Activated naive CD4-positive, alpha-beta T cell treated with Interleukin-2 at 50 U/mL for 16 hours (primary cell): ENCODE results near the gene ANKRD30A.
"Not testable (repeated sequence)": the region's sequence is repeated elsewhere in the genome, so short reads cannot be mapped to it uniquely, and the experiment has no call there.

Experiments used
- DNase-seq: peaks from one replicate; pipeline ENCODE4 v3.0.0-alpha.2; 2020

Gene ANKRD30A

GRCh38 chr10:37125191-37125732, at the start of gene ANKRD30A:
ANKRD30A (plus strand) TSS chr10:37125598; CDS start chr10:37125788, 190 bp downstream.
- DNase-seq: no peak

DNA sequence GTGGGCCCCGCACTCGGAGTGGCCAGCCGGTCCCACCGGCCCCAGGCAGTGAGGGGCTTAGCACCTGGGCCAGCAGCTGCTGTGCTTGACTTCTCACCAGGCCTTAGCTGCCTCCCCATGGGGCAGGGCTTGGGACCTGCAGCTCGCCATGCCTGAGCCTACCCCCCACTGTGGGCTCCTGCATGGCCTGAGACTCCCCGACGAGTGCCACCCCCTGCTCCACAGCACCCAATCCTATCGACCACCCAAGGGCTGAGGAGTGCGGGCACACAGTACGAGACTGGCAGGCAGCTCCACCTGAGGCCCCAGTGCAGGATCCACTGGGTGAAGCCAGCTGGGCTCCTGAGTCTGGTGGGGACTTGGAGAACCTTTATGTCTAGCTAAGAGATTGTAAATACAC, 49.3 kb upstream of the ANKRD30A start:
- DNase-seq: not testable (repeated sequence)

GRCh38 chr10:37095792-37096573, 29.4 kb upstream of the ANKRD30A start:
- DNase-seq: no peak

- DNase-seq: no peak
These were observed 24.1 kb upstream of the ANKRD30A start for GRCh38 chr10:37101261-37101660.

GRCh38 chr10:37109000-37109399, 16.4 kb upstream of the ANKRD30A start:
- no peak for DNase-seq

DNA sequence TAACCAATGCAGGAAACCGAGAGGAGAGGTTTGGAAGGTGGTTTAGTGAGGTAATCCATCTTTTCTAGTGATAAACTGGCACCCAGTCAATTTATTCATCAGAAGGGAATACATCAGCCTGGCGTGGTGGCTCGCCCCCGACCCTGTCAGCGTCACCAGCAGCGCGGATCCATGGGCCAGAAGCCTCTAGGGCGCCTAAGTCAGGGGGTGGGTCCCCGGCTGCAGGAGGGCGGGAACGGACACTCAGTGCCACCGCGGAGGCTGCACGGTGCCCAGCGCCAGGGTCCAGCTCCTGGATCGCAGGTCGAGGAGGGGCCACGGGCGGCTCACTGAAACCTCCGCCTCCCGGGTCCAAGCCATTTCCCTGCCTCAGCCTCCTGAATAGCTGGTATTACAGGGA, 866 bp upstream of the ANKRD30A start:
- DNase-seq: no peak

GRCh38 chr10:37125921-37126320, 523 bp downstream of the ANKRD30A start:
- no peak for DNase-seq

- no peak for DNase-seq
These were observed 21.0 kb downstream of the ANKRD30A start for GRCh38 chr10:37146443-37146842.

DNA sequence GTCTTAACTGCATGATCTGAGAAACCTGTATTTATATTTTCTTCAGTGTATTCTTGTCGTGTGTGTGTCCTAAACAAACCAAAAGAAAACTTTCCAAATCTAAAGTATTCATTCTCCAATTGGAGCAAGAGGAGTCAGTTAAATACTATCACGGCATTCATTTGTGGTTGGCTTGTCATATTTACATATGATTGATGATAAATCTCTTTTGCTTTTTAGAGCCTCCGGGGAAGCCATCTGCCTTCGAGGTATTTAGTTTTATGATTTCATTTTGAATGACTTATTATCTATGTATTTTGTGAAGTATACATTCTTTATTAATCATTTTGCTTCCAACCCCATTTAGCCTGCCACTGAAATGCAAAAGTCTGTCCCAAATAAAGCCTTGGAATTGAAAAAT, 37.0 kb downstream of the ANKRD30A start:
- not testable (repeated sequence) for DNase-seq

GRCh38 chr10:37171945-37172344, 46.5 kb downstream of the ANKRD30A start:
- DNase-seq: not testable (repeated sequence)

GRCh38 chr10:37178296-37178695, 52.9 kb downstream of the ANKRD30A start:
- DNase-seq: not testable (repeated sequence)

GRCh38 chr10:37182719-37183118, 57.3 kb downstream of the ANKRD30A start:
- not testable (repeated sequence) for DNase-seq

- DNase-seq: no peak
These were observed 80.7 kb downstream of the ANKRD30A start for GRCh38 chr10:37206132-37206531.

DNA sequence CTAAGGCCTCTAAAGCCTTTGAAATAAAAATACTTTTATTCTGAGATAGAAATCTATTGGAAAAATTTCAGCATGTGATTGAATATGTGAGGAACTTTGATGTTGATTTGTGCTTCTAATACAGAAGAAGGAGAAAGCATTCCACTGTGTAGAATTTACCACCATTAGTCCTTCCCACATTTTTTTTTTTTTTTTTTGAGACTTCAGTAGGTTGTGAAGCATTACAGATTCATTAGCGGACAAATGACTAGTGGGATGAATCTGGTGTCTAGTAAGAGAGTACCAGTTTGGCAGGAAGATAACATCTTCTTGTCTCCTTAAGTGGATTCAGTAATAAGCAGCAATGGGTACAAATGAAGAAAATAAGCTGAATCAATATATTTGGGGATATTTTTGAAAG, 95.5 kb downstream of the ANKRD30A start:
- no peak for DNase-seq

GRCh38 chr10:37222046-37222445, 96.6 kb downstream of the ANKRD30A start:
- DNase-seq: peak; percentile 2

DNA sequence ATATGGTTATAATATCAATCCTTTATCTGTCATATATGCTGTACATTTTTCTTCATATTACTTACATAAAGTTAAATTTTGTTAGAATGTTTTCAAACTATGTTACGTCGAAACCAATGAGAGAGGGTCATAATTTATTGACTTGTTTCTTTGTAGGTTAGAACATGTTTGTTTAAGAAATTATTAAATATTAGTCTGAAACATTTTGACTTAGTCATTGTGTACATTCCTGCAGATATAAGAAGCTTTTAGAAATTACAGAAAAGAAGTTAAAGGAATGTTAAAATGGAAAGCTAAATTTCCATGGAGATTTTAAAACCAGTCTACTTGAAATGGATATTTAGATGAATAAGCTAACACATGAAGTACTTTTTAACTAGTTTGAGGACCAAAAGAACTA, 99.8 kb downstream of the ANKRD30A start:
- DNase-seq: no peak

- no peak for DNase-seq
These were observed 101.1 kb downstream of the ANKRD30A start for GRCh38 chr10:37226524-37226923.

DNA sequence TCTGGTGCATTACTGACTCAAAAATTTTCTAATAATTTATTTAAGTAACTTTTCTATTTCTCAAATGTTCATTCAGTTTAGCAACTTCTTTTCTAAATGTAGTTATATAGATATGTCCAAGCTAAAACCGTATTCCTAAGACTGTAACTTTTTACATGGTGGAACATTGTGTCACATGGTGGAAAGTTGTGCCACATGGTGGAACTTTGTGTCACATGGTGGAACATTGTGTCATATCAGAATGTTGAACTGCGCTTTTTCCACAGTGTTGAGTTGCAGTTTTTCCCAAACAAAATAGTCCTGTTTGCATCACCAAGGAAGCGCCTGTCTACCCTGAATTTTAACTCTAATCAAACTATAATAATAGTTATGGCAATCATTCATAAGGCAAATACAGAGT, 109.3 kb downstream of the ANKRD30A start:
- DNase-seq: no peak

DNA sequence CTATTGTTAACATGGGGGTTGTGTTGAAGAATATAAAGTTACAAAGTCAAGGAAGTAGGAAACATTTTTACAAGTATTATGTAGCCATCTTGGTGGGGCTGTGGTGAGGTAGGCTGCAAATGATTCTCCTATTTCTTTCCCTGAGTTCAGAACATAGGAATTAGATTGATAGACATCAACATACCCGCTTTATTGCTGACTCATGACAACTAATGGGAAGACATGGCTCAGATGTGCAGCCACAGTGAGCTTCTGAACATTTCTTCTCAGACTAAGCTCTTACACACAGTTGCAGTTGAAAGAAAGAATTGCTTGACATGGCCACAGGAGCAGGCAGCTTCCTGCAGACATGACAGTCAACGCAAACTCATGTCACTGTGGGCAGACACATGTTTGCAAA, 110.7 kb downstream of the ANKRD30A start:
- no peak for DNase-seq

DNA sequence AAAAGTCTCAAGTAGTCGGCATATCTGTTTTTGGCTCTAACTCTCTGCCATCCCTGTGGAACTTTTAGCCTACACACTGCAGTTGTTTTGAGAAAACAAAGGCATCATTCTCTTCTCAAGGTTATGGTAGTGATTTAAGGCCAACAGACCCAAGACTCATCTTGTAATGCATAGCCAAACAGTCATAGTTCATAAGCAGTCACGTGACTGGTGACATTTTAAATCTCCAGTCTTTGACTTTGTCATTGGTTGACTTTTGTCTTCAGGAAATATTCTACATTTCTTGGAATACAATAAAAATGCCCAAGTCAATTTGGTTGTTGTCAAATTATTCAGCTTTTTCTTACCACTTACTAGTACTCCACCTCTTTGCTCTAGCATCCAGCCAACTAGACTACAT, 114.8 kb downstream of the ANKRD30A start:
- no peak for DNase-seq

DNA sequence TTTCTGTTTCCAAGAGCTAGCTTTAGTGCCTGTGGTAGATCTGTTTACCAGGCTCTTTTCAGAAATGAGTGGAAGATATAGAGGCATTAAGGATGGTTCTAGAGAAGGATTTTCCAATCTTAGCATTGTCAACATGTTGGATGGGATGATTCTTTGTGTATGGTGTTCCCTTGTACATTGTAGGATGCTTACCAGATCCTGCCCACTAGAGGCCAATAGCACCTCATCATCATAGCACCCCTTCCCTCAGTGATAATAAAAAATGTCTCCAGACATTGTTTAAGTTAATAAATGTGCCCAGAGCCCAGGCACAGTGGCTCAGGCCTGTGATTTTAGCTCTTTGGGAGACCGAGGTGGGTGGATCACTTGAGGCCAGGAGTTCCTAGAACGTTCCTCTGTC, 121.2 kb downstream of the ANKRD30A start:
- DNase-seq: no peak

DNA sequence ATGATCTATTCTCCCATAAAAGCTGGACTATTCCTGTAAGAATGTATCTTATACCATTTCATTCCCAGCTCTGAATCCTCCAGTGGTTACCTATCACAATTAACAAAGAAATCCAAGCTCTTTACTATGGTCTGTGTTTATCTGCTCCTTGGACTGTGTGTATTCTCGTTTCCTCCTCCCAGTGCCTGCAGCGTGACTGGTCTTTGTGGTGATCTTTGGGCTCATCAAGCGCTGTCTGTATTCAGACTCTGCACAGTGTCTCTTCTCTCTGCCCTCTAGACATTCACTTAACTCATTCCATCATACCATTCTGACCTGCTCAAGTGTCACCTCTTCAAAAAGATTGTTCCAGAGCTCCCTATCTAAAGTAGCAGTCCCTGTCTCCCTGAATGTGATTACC, 130.4 kb downstream of the ANKRD30A start:
- not testable (repeated sequence) for DNase-seq

GRCh38 chr10:37263304-37263703, 137.9 kb downstream of the ANKRD30A start:
- DNase-seq: no peak

- no peak for DNase-seq
These were observed 142.9 kb downstream of the ANKRD30A start for GRCh38 chr10:37268266-37268665.
